Measurements from ENCODE around the gene CA10. TPM values are rescaled to one million over a fixed set of nuclear protein-coding genes. Genes with fewer than 3 reads are reported as not detected.

CA10 gene
- total RNA-seq, 1 donor = not detected

GRCh38 chr17:52156576-52157570 lies 1.6 kb downstream of the CA10 start:
- Histone ChIP-seq H3K9me3 (ENCODE audit: low read depth, low read length) (no peaks in the 10 kb centered on the region), H3K27me3 (ENCODE audit: insufficient read depth, low read length) (peaks cover 6% of the 10 kb centered on the region), H3K36me3 (ENCODE audit: insufficient read depth, low read length) (no peaks in the 10 kb centered on the region), H4K20me1 (ENCODE audit: insufficient read depth, low read length) (no peaks in the 10 kb centered on the region), H3K4me3 (ENCODE audit: insufficient read depth, low read length) (no peak overlapping the region), H3K4me2 (ENCODE audit: insufficient read depth, low read length) (no peak overlapping the region), H3K27ac (ENCODE audit: low read depth, low read length) (no peak overlapping the region), H2AFZ (ENCODE audit: low read length) (no peak overlapping the region), H3K79me2 (ENCODE audit: insufficient read depth, low read length) (no peaks in the 10 kb centered on the region), H3K4me1 (ENCODE audit: insufficient read depth, low read length) (no peaks in the 10 kb centered on the region)
- TF ChIP-seq CTCF (IDR thresholded peaks at IDR 0.05; ENCODE audit: extremely low read depth, low read depth, low read length) = no peak
- DNase-seq (ENCODE audit: insufficient read length, low spot score, missing footprints) = peak; percentile 42

- H3K36me3 ChIP-seq (ENCODE audit: insufficient read depth, low read length) = no peaks in the 10 kb centered on the region
- DNase-seq (ENCODE audit: insufficient read length, low spot score, missing footprints) = no peak
- no peak overlapping the region for H3K27ac ChIP-seq (ENCODE audit: low read depth, low read length)
- no peak for TF ChIP-seq CTCF (IDR thresholded peaks at IDR 0.05; ENCODE audit: extremely low read depth, low read depth, low read length)
- no peaks in the 10 kb centered on the region for H4K20me1 ChIP-seq (ENCODE audit: insufficient read depth, low read length)
- no peaks in the 10 kb centered on the region for H3K4me1 ChIP-seq (ENCODE audit: insufficient read depth, low read length)
- no peaks in the 10 kb centered on the region for H3K9me3 ChIP-seq (ENCODE audit: low read depth, low read length)
- H2AFZ ChIP-seq (ENCODE audit: low read length) = no peak overlapping the region
- H3K27me3 ChIP-seq (ENCODE audit: insufficient read depth, low read length) = peaks cover 6% of the 10 kb centered on the region
- H3K4me2 ChIP-seq (ENCODE audit: insufficient read depth, low read length) = no peak overlapping the region
- H3K79me2 ChIP-seq (ENCODE audit: insufficient read depth, low read length) = no peaks in the 10 kb centered on the region
- H3K4me3 ChIP-seq (ENCODE audit: insufficient read depth, low read length) = no peak overlapping the region
Observed at GRCh38 chr17:52155301-52155700, 3.2 kb downstream of the CA10 start.

- no peak for TF ChIP-seq CTCF (IDR thresholded peaks at IDR 0.05; ENCODE audit: extremely low read depth, low read depth, low read length)
Observed at GRCh38 chr17:52154466-52154865, 4.0 kb downstream of the CA10 start.

GRCh38 chr17:52150935-52151334 lies 7.6 kb downstream of the CA10 start:
- Histone ChIP-seq H3K4me3 (ENCODE audit: insufficient read depth, low read length) (no peak overlapping the region), H3K27me3 (ENCODE audit: insufficient read depth, low read length) (no peaks in the 10 kb centered on the region), H3K9me3 (ENCODE audit: low read depth, low read length) (no peaks in the 10 kb centered on the region), H4K20me1 (ENCODE audit: insufficient read depth, low read length) (no peaks in the 10 kb centered on the region), H3K36me3 (ENCODE audit: insufficient read depth, low read length) (no peaks in the 10 kb centered on the region), H3K79me2 (ENCODE audit: insufficient read depth, low read length) (no peaks in the 10 kb centered on the region), H3K4me1 (ENCODE audit: insufficient read depth, low read length) (no peaks in the 10 kb centered on the region), H2AFZ (ENCODE audit: low read length) (no peak overlapping the region), H3K4me2 (ENCODE audit: insufficient read depth, low read length) (no peak overlapping the region), H3K27ac (ENCODE audit: low read depth, low read length) (no peak overlapping the region)
- DNase-seq (ENCODE audit: insufficient read length, low spot score, missing footprints) = no peak
- TF ChIP-seq CTCF (IDR thresholded peaks at IDR 0.05; ENCODE audit: extremely low read depth, low read depth, low read length) = no peak

More at GRCh38 chr17:52154466-52154865, 4.0 kb downstream of the CA10 start:
- Histone ChIP-seq H4K20me1 (ENCODE audit: insufficient read depth, low read length) (no peaks in the 10 kb centered on the region), H3K27ac (ENCODE audit: low read depth, low read length) (no peak overlapping the region), H3K36me3 (ENCODE audit: insufficient read depth, low read length) (no peaks in the 10 kb centered on the region), H3K27me3 (ENCODE audit: insufficient read depth, low read length) (peaks cover 4% of the 10 kb centered on the region), H3K4me1 (ENCODE audit: insufficient read depth, low read length) (no peaks in the 10 kb centered on the region), H2AFZ (ENCODE audit: low read length) (no peak overlapping the region), H3K79me2 (ENCODE audit: insufficient read depth, low read length) (no peaks in the 10 kb centered on the region), H3K4me3 (ENCODE audit: insufficient read depth, low read length) (no peak overlapping the region), H3K4me2 (ENCODE audit: insufficient read depth, low read length) (no peak overlapping the region), H3K9me3 (ENCODE audit: low read depth, low read length) (no peaks in the 10 kb centered on the region)
- no peak for DNase-seq (ENCODE audit: insufficient read length, low spot score, missing footprints)
